ENCODE results near the gene AGAP1. TPM values are rescaled to one million over a fixed set of nuclear protein-coding genes. Genes with fewer than 3 reads are reported as not detected.
"Not testable (repeated sequence)": the region's sequence is repeated elsewhere in the genome, so short reads cannot be mapped to it uniquely, and the experiment has no call there.

AGAP1 gene
- total RNA-seq, 2 experiments from 2014 or later = 2.2 TPM

GRCh38 chr2:235754357-235755207 lies 260.7 kb downstream of the AGAP1 start:
- POLR2A ChIA-PET = no interaction called here
- intact Hi-C loops (cut with DNase I, micrococcal nuclease) = no loop called here
- H3K4me1 Mint-ChIP-seq = no peaks in the 10 kb centered on the region
- no peaks in the 10 kb centered on the region for H3K36me3 Mint-ChIP-seq (ENCODE audit: low read depth)
- DNase-seq (no peak), ATAC-seq (no peak)
- CTCF ChIA-PET = interaction anchor here (0.9 kb wide), 1 partner anchor 421 kb away, joined by 4 read pairs; no protein-coding TSS in a partner anchor
- H3K27me3 Mint-ChIP-seq = peaks cover 8% of the 10 kb centered on the region
- no peaks in the 10 kb centered on the region for H3K9me3 Mint-ChIP-seq (ENCODE audit: low read depth)
- no peak overlapping the region for H3K4me3 Mint-ChIP-seq
- no peak overlapping the region for H3K27ac Mint-ChIP-seq

- CTCF ChIA-PET = interaction anchor here (1.4 kb wide), 1 partner anchor 9 kb away, joined by 6 read pairs; no protein-coding TSS in a partner anchor
- intact Hi-C loops (cut with DNase I, micrococcal nuclease) = no loop called here
- DNase-seq = no peak
- Mint-ChIP-seq H3K27me3 (peaks cover 2% of the 10 kb centered on the region), H3K4me1 (no peaks in the 10 kb centered on the region), H3K36me3 (ENCODE audit: low read depth) (no peaks in the 10 kb centered on the region), H3K9me3 (ENCODE audit: low read depth) (no peaks in the 10 kb centered on the region), H3K27ac (no peak overlapping the region), H3K4me3 (no peak overlapping the region)
- no peak for ATAC-seq
- POLR2A ChIA-PET = no interaction called here
Observed at GRCh38 chr2:235756491-235756890, 262.6 kb downstream of the AGAP1 start.

DNA sequence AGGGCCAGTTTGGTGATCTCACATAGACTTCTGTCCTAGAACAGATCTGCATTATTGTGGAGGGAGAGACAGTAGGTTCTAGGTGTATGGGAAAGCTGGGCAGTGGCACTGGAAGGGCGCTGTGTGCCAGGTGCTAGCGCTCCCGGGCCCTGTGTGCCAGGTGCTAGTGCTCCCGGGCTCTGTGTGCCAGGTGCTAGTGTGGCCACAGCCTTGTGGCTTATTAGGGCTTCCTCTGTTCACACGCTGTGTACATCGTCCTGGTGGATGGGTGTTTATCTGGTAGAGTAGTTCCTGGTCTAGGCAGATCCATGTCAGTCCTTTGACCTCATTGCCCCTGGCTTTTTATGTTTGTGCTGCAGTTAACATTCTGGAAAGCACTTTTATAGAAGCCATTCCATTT lies 263.4 kb downstream of the AGAP1 start:
- Mint-ChIP-seq H3K27me3 (no peaks in the 10 kb centered on the region), H3K36me3 (ENCODE audit: low read depth) (no peaks in the 10 kb centered on the region), H3K27ac (no peak overlapping the region), H3K4me3 (no peak overlapping the region), H3K4me1 (no peaks in the 10 kb centered on the region), H3K9me3 (ENCODE audit: low read depth) (no peaks in the 10 kb centered on the region)
- ChIA-PET POLR2A (no interaction called here), CTCF (interaction anchor here (1.2 kb wide), 1 partner anchor 9 kb away, joined by 6 read pairs; no protein-coding TSS in a partner anchor)
- intact Hi-C loops (cut with DNase I, micrococcal nuclease) = no loop called here
- DNase-seq (no peak), ATAC-seq (no peak)

DNA sequence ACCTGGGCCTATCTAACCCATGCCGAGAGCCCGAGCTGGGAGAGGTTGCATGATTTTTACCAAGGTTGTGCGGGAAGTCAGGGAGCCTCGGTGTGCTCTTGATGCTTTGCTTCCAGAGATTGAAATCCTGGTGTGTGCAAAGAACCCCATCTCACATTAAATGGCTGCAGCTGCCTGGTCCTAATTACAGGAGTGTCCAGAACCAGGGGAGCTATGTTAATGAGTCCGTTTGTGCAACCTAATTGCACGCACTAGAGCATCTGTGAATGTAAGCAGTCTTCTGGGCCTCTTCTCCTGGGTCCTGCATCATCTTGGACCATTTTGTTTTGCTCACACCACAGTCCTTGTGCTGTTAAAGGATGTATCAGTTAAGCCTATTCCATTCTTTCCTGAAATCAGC lies 263.8 kb downstream of the AGAP1 start:
- H3K9me3 Mint-ChIP-seq (ENCODE audit: low read depth) = no peaks in the 10 kb centered on the region
- ChIA-PET CTCF (interaction anchor here (1.2 kb wide), 1 partner anchor 8 kb away, joined by 6 read pairs; no protein-coding TSS in a partner anchor), POLR2A (no interaction called here)
- no peak overlapping the region for H3K27ac Mint-ChIP-seq
- H3K27me3 Mint-ChIP-seq = peaks cover under 1% of the 10 kb centered on the region
- no peaks in the 10 kb centered on the region for H3K36me3 Mint-ChIP-seq (ENCODE audit: low read depth)
- no peaks in the 10 kb centered on the region for H3K4me1 Mint-ChIP-seq
- intact Hi-C loops (cut with DNase I, micrococcal nuclease) = no loop called here
- DNase-seq (no peak), ATAC-seq (no peak)
- H3K4me3 Mint-ChIP-seq = no peak overlapping the region

DNA sequence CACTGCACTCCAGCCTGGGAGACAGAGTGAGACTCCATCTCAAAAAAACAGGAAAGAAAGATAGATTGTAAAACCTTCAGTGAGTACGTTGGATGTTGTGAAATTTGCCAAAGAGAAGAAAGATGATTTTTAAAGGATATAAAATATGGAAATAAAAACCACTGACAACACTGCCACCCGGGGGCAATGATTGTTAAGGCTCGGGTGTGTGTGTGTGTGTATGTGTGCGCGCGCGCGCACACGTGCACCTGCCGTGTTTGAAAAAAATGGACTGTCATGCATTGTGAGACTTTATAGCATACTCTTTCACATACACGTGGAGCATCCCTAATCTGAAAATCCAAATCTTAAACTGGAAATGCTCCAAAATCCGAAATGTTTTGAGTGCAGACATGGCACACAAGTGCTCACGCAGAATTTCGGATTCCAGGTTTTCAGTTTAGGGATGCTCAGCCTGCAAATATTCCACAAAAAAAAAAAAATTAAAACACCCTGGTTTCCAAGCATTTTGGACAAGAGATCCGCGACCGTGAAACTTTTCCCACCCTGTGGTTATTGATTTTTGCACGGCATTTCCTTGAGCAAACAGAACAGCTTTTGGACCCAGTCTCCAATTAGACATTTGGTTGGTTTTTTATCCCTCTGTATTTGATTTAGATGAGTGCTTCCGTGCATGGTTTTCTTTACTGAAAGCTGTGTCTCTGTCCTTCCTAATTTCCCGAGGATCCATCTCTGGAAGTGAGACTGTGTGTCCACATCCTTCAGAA lies 269.2 kb downstream of the AGAP1 start:
- Mint-ChIP-seq H3K27me3 (peaks cover 5% of the 10 kb centered on the region), H3K36me3 (ENCODE audit: low read depth) (no peaks in the 10 kb centered on the region), H3K4me1 (no peaks in the 10 kb centered on the region), H3K4me3 (no peak overlapping the region), H3K9me3 (ENCODE audit: low read depth) (no peaks in the 10 kb centered on the region), H3K27ac (no peak overlapping the region)
- POLR2A ChIA-PET = interaction anchor here (0.7 kb wide), 1 partner anchor 9 kb away, joined by 3 read pairs; no protein-coding TSS in a partner anchor
- ATAC-seq (no peak), DNase-seq (no peak)
- intact Hi-C loops (cut with DNase I, micrococcal nuclease) = no loop called here
- CTCF ChIA-PET = interaction anchor here (1.2 kb wide), 1 partner anchor 16 kb away, joined by 3 read pairs; no protein-coding TSS in a partner anchor

GRCh38 chr2:235763816-235764215 lies 270.0 kb downstream of the AGAP1 start:
- H3K4me1 Mint-ChIP-seq = no peaks in the 10 kb centered on the region
- DNase-seq (no peak), ATAC-seq (no peak)
- H3K36me3 Mint-ChIP-seq (ENCODE audit: low read depth) = no peaks in the 10 kb centered on the region
- peaks cover 5% of the 10 kb centered on the region for H3K27me3 Mint-ChIP-seq
- no peak overlapping the region for H3K27ac Mint-ChIP-seq
- H3K9me3 Mint-ChIP-seq (ENCODE audit: low read depth) = no peaks in the 10 kb centered on the region
- no peak overlapping the region for H3K4me3 Mint-ChIP-seq
- POLR2A ChIA-PET = no interaction called here
- intact Hi-C loops (cut with DNase I, micrococcal nuclease) = no loop called here
- CTCF ChIA-PET = interaction anchor here (0.8 to 1.2 kb wide), 2 partner anchors 13 to 15 kb away, joined by 3 read pairs; no protein-coding TSS in a partner anchor

DNA sequence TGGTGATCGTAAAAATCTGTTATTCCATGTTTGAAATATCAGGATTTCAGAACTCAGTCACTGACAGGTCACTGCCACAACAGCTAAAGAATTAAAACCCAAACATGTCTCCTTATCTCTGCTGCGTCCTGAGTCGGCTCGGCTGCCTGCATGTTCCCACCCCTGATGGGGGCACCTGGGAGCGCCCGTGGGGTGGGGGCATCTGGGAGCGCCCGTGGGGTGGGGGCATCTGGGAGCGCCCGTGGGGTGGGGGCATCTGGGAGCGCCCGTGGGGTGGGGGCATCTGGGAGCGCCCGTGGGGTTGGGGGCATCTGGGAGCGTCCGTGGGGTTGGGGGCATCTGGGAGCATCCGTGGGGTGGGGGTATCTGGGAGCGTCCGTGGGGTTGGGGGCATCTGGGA lies 270.6 kb downstream of the AGAP1 start:
- H3K36me3 Mint-ChIP-seq (ENCODE audit: low read depth); ATAC-seq; H3K27me3 Mint-ChIP-seq; POLR2A ChIA-PET; H3K4me1 Mint-ChIP-seq; DNase-seq; intact Hi-C loops (cut with DNase I, micrococcal nuclease); H3K27ac Mint-ChIP-seq; H3K9me3 Mint-ChIP-seq (ENCODE audit: low read depth); H3K4me3 Mint-ChIP-seq: not testable (repeated sequence)
- CTCF ChIA-PET = interaction anchor here (0.8 kb wide), 1 partner anchor 12 kb away, joined by 3 read pairs; no protein-coding TSS in a partner anchor

GRCh38 chr2:235765181-235765820 lies 271.5 kb downstream of the AGAP1 start:
- no peaks in the 10 kb centered on the region for H3K36me3 Mint-ChIP-seq (ENCODE audit: low read depth)
- no peaks in the 10 kb centered on the region for H3K4me1 Mint-ChIP-seq
- DNase-seq = no peak
- intact Hi-C loops (cut with DNase I, micrococcal nuclease) = no loop called here
- no peak overlapping the region for H3K27ac Mint-ChIP-seq
- ChIA-PET POLR2A (no interaction called here), CTCF (interaction anchor here (0.7 to 1.3 kb wide), 16 partner anchors 8 to 430 kb away, joined by 3 to 15 read pairs (median 4); no protein-coding TSS in a partner anchor)
- no peak for ATAC-seq
- H3K4me3 Mint-ChIP-seq = no peak overlapping the region
- H3K9me3 Mint-ChIP-seq (ENCODE audit: low read depth) = no peaks in the 10 kb centered on the region
- H3K27me3 Mint-ChIP-seq = peaks cover 5% of the 10 kb centered on the region

- Mint-ChIP-seq H3K4me1 (no peaks in the 10 kb centered on the region), H3K27ac (no peak overlapping the region), H3K27me3 (peaks cover 5% of the 10 kb centered on the region), H3K4me3 (no peak overlapping the region), H3K36me3 (ENCODE audit: low read depth) (no peaks in the 10 kb centered on the region), H3K9me3 (ENCODE audit: low read depth) (no peaks in the 10 kb centered on the region)
- POLR2A ChIA-PET = interaction anchor here (0.6 kb wide), 1 partner anchor 361 kb away, joined by 6 read pairs; no protein-coding TSS in a partner anchor
- intact Hi-C loops (cut with DNase I, micrococcal nuclease) = loop anchor here (1.0 kb wide), 3 partner anchors 411 to 415 kb away; no protein-coding TSS in a partner anchor
- CTCF ChIA-PET = interaction anchor here (0.6 to 1.3 kb wide), 22 partner anchors 9 to 429 kb away, joined by 3 to 15 read pairs (median 3); no protein-coding TSS in a partner anchor
- DNase-seq = peak; percentile 70
- peak; percentile 83 for ATAC-seq
Observed at GRCh38 chr2:235766278-235766677, 272.4 kb downstream of the AGAP1 start.

GRCh38 chr2:235768606-235769005 lies 274.8 kb downstream of the AGAP1 start:
- H3K27me3 Mint-ChIP-seq = peaks cover 4% of the 10 kb centered on the region
- CTCF ChIA-PET = no interaction called here
- intact Hi-C loops (cut with DNase I, micrococcal nuclease) = no loop called here

GRCh38 chr2:235769046-235769445 lies 275.2 kb downstream of the AGAP1 start:
- no peak overlapping the region for H3K4me3 Mint-ChIP-seq
- H3K27ac Mint-ChIP-seq = no peak overlapping the region
- POLR2A ChIA-PET = no interaction called here
- ATAC-seq = no peak
- CTCF ChIA-PET = no interaction called here
- H3K27me3 Mint-ChIP-seq = peaks cover 4% of the 10 kb centered on the region
- no peaks in the 10 kb centered on the region for H3K4me1 Mint-ChIP-seq
- no peaks in the 10 kb centered on the region for H3K36me3 Mint-ChIP-seq (ENCODE audit: low read depth)
- no peaks in the 10 kb centered on the region for H3K9me3 Mint-ChIP-seq (ENCODE audit: low read depth)
- intact Hi-C loops (cut with DNase I, micrococcal nuclease) = no loop called here
- no peak for DNase-seq

More at GRCh38 chr2:235768606-235769005, 274.8 kb downstream of the AGAP1 start:
- H3K27ac Mint-ChIP-seq = no peak overlapping the region
- POLR2A ChIA-PET = no interaction called here
- no peak overlapping the region for H3K4me3 Mint-ChIP-seq
- H3K9me3 Mint-ChIP-seq (ENCODE audit: low read depth) = no peaks in the 10 kb centered on the region
- H3K4me1 Mint-ChIP-seq = no peaks in the 10 kb centered on the region
- no peaks in the 10 kb centered on the region for H3K36me3 Mint-ChIP-seq (ENCODE audit: low read depth)
- DNase-seq = no peak
- no peak for ATAC-seq
